ENCODE data around the gene RIMKLA. TPM values are rescaled to one million over a fixed set of nuclear protein-coding genes. Genes with fewer than 3 reads are reported as not detected.

Gene RIMKLA
- total and polyA plus RNA-seq, 2 experiments from 2014 or later, result 4.1 to 6.6 TPM

DNA sequence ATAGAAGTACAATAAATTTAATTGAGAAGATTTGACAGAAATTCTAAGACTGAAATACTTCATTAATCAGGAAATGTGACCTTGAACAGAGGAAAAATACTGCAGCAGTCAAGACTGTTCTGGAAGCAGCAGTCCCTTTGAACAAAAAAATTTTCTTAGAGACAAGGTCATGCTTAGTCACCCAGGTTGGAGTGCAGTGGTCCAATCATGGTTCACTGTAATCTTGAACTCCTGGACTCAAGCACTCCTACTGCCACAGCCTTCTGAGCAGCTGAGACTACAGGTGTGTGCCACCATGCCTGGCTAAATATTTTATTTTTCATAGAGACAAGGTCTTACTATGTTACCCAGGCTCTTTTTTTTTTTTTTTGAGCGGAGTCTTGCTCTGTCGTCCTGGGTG lies 80.6 kb downstream of the RIMKLA start:
- H3F3A ChIP-seq (replicated peaks; ENCODE audit: low read depth), result 0 out of 2 replicates have a peak, but pooled peaks cover 5% of the 10 kb centered on the region
- no peaks in the 10 kb centered on the region for H3K9me3 Mint-ChIP-seq
- H3K36me3 ChIP-seq (ENCODE audit: insufficient read depth), result no peaks in the 10 kb centered on the region; the same call in 1 of the 2 replicates
- DNase-seq (ENCODE audit: low spot score) (no peak), ATAC-seq (no peak)
- H3K4me3 ChIP-seq, result no peak overlapping the region
- TF ChIP-seq, protein P1, sequence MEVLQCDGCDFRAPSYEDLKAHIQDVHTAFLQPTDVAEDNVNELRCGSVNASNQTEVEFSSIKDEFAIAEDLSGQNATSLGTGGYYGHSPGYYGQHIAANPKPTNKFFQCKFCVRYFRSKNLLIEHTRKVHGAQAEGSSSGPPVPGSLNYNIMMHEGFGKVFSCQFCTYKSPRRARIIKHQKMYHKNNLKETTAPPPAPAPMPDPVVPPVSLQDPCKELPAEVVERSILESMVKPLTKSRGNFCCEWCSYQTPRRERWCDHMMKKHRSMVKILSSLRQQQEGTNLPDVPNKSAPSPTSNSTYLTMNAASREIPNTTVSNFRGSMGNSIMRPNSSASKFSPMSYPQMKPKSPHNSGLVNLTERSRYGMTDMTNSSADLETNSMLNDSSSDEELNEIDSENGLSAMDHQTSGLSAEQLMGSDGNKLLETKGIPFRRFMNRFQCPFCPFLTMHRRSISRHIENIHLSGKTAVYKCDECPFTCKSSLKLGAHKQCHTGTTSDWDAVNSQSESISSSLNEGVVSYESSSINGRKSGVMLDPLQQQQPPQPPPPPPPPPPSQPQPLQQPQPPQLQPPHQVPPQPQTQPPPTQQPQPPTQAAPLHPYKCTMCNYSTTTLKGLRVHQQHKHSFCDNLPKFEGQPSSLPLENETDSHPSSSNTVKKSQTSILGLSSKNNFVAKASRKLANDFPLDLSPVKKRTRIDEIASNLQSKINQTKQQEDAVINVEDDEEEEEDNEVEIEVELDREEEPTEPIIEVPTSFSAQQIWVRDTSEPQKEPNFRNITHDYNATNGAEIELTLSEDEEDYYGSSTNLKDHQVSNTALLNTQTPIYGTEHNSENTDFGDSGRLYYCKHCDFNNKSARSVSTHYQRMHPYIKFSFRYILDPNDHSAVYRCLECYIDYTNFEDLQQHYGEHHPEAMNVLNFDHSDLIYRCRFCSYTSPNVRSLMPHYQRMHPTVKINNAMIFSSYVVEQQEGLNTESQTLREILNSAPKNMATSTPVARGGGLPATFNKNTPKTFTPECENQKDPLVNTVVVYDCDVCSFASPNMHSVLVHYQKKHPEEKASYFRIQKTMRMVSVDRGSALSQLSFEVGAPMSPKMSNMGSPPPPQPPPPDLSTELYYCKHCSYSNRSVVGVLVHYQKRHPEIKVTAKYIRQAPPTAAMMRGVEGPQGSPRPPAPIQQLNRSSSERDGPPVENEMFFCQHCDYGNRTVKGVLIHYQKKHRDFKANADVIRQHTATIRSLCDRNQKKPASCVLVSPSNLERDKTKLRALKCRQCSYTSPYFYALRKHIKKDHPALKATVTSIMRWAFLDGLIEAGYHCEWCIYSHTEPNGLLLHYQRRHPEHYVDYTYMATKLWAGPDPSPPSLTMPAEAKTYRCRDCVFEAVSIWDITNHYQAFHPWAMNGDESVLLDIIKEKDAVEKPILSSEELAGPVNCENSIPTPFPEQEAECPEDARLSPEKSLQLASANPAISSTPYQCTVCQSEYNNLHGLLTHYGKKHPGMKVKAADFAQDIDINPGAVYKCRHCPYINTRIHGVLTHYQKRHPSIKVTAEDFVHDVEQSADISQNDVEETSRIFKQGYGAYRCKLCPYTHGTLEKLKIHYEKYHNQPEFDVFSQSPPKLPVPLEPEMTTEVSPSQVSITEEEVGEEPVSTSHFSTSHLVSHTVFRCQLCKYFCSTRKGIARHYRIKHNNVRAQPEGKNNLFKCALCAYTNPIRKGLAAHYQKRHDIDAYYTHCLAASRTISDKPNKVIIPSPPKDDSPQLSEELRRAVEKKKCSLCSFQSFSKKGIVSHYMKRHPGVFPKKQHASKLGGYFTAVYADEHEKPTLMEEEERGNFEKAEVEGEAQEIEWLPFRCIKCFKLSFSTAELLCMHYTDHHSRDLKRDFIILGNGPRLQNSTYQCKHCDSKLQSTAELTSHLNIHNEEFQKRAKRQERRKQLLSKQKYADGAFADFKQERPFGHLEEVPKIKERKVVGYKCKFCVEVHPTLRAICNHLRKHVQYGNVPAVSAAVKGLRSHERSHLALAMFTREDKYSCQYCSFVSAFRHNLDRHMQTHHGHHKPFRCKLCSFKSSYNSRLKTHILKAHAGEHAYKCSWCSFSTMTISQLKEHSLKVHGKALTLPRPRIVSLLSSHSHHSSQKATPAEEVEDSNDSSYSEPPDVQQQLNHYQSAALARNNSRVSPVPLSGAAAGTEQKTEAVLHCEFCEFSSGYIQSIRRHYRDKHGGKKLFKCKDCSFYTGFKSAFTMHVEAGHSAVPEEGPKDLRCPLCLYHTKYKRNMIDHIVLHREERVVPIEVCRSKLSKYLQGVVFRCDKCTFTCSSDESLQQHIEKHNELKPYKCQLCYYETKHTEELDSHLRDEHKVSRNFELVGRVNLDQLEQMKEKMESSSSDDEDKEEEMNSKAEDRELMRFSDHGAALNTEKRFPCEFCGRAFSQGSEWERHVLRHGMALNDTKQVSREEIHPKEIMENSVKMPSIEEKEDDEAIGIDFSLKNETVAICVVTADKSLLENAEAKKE (CRISPR knock-in tag; IDR thresholded peaks at IDR 0.05), result no peak
- no peak for TF ChIP-seq ZNF114 (CRISPR knock-in tag; IDR thresholded peaks at IDR 0.05)
- TF ChIP-seq EZH2 (IDR thresholded peaks at IDR 0.05; ENCODE audit: low read depth, unreplicated experiment), result no peak
- TF ChIP-seq NANOG (IDR thresholded peaks at IDR 0.05; ENCODE audit: borderline replicate concordance), result no peak
- no peak for TF ChIP-seq EZH2phosphoT487 (IDR thresholded peaks at IDR 0.05; ENCODE audit: unreplicated experiment)
- no peak for TF ChIP-seq POLR2AphosphoS5 (IDR thresholded peaks at IDR 0.05; ENCODE audit: low read depth)
- TF ChIP-seq, protein P2, sequence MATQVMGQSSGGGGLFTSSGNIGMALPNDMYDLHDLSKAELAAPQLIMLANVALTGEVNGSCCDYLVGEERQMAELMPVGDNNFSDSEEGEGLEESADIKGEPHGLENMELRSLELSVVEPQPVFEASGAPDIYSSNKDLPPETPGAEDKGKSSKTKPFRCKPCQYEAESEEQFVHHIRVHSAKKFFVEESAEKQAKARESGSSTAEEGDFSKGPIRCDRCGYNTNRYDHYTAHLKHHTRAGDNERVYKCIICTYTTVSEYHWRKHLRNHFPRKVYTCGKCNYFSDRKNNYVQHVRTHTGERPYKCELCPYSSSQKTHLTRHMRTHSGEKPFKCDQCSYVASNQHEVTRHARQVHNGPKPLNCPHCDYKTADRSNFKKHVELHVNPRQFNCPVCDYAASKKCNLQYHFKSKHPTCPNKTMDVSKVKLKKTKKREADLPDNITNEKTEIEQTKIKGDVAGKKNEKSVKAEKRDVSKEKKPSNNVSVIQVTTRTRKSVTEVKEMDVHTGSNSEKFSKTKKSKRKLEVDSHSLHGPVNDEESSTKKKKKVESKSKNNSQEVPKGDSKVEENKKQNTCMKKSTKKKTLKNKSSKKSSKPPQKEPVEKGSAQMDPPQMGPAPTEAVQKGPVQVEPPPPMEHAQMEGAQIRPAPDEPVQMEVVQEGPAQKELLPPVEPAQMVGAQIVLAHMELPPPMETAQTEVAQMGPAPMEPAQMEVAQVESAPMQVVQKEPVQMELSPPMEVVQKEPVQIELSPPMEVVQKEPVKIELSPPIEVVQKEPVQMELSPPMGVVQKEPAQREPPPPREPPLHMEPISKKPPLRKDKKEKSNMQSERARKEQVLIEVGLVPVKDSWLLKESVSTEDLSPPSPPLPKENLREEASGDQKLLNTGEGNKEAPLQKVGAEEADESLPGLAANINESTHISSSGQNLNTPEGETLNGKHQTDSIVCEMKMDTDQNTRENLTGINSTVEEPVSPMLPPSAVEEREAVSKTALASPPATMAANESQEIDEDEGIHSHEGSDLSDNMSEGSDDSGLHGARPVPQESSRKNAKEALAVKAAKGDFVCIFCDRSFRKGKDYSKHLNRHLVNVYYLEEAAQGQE (IDR thresholded peaks at IDR 0.05; ENCODE audit: unreplicated experiment), result no peak
- TF ChIP-seq, protein P3, sequence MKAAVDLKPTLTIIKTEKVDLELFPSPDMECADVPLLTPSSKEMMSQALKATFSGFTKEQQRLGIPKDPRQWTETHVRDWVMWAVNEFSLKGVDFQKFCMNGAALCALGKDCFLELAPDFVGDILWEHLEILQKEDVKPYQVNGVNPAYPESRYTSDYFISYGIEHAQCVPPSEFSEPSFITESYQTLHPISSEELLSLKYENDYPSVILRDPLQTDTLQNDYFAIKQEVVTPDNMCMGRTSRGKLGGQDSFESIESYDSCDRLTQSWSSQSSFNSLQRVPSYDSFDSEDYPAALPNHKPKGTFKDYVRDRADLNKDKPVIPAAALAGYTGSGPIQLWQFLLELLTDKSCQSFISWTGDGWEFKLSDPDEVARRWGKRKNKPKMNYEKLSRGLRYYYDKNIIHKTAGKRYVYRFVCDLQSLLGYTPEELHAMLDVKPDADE (IDR thresholded peaks at IDR 0.05), result no peak
- TF ChIP-seq CREB1 (CRISPR knock-in tag; IDR thresholded peaks at IDR 0.05; ENCODE audit: low read depth), result no peak
- peaks cover 1% of the 10 kb centered on the region for H3K27me3 Mint-ChIP-seq (ENCODE audit: insufficient read depth, low read depth, poor library complexity)
- H3K9me2 ChIP-seq (ENCODE audit: insufficient read depth), result no peaks in the 10 kb centered on the region
- H3K79me2 ChIP-seq (replicated peaks; ENCODE audit: insufficient read depth), result peaks cover 19% of the 10 kb centered on the region; the same call in 1 of the 2 replicates
- no peak overlapping the region for H2AFZ ChIP-seq
- H3K4me1 Mint-ChIP-seq, result peaks cover 18% of the 10 kb centered on the region
- H4K20me1 ChIP-seq (replicated peaks; ENCODE audit: insufficient read depth), result no peaks in the 10 kb centered on the region
- peaks cover 14% of the 10 kb centered on the region for H3K4me1 ChIP-seq (ENCODE audit: insufficient read depth)
- H3K4me2 ChIP-seq, result no peak overlapping the region
- no peak overlapping the region for H3K27ac ChIP-seq (ENCODE audit: low read depth)
- no peak overlapping the region for H3K27ac Mint-ChIP-seq
- peaks cover 27% of the 10 kb centered on the region for H3K36me3 Mint-ChIP-seq (ENCODE audit: low read depth)
- no peak overlapping the region for H3K4me3 Mint-ChIP-seq
- peaks cover 7% of the 10 kb centered on the region; the same call in 1 of the 2 replicates for H3K27me3 ChIP-seq (ENCODE audit: insufficient read depth)

Measured in GM23338 (cell line).